ENCODE results near the gene ETV6.

Gene ETV6

GRCh38 chr12:11648514-11649412, 711 bp upstream of the ETV6 start:
- no peak for DNase-seq

GRCh38 chr12:11650286-11651281, 1.1 kb downstream of the ETV6 start:
- no peak for DNase-seq

DNA sequence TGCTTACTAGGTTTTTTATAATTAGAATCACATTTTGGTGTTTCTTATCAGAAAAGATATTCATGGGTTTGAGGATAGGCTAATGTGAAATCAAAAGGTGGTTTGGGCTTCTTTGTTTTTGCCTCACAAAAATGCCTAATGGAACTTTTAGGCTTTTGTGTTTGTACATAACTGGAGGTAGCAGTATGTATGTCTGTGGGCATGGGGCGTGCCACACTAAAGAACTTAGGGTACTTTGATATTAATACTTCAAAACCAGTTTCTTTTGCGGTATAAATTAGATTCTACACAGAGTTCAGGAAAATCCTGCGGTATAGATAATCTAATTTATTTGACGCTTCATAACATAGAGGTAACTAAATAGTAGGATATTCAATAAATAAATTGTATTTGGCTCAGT, 1.9 kb downstream of the ETV6 start:
- no peak for DNase-seq

DNA sequence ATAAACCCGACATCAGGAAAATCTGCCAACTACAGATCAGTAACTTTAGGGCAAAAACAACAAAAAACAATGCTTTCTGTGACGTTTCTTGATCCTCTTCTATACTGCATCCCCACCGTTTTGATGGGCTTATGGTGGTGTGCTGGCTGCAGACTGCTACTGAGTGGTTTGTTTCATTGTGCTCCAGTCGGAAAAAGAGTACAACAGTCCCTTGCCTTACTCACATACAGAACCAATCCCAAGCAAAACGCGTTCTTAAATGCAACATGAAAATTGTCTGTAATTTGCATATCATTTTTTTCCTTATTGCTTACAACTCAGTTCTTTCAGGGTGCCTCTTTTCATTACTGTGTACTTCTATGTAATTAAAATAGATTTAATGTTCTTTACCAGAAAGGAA, 2.3 kb downstream of the ETV6 start:
- no peak for DNase-seq

GRCh38 chr12:11652351-11653040, 3.0 kb downstream of the ETV6 start:
- no peak for DNase-seq

GRCh38 chr12:11653215-11653753, 3.8 kb downstream of the ETV6 start:
- DNase-seq, result no peak

- no peak for DNase-seq
Observed at GRCh38 chr12:11654338-11654737, 4.9 kb downstream of the ETV6 start.

DNA sequence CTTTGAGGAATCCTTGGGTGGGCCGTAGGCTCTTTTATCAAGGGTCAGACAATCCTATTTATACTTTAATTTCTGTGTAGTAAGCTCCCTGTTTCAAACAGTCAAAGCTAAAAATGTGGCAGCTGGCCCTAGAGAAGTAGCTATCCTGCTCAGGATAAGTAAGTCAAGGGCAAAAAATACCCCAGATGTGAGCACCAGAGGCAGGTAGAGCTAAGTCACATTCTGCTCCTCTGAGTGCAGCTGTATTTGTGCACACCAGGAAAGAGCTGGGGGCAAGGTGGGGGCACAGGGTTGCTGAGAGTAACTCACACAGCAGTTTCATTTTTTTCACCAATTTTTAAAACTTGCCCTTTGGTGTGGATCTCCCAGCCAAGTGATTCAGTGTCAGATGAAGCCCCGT, 5.3 kb downstream of the ETV6 start:
- no peak for DNase-seq

- no peak for DNase-seq
Observed at GRCh38 chr12:11655842-11656241, 6.4 kb downstream of the ETV6 start.

DNA sequence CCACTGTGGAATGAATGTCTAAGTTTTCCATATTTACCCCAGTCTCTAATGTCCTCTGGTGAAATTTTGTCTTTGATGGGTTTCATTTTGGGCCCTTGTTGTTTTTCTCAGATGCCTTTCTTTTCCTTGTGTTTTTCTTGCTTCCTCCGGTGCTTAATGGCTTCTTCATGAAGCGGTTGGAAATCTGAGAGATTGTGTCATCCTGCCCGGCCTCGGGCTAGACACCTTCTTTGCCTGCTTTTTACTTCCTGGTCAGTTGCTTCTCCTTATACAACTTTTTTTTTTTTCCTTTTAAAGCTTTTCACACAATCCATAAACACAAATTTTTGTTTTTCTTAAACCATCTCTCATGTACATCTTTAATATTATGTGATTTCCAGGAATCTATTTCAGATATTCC, 7.1 kb downstream of the ETV6 start:
- no peak for DNase-seq

DNA sequence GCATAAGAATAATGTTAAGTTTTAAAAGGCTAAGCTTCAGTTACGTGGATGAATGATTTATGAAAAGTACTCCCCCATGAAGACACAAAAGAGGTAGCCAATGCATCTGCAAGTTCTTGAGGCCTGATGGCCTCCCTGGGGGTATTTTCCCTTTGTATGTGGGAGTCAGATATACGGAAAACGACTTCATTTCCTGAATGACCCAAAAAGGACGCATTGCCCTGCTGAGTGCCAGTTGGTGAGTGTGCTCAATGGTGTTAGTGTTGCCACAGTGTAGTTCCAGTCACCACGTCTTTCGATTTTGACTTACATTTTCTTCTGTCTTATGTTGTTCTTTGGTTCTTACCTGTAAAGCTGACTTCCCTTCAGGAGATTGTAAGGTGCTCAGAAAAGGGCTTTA, 8.0 kb downstream of the ETV6 start:
- DNase-seq, result no peak

GRCh38 chr12:11658791-11659190, 9.3 kb downstream of the ETV6 start:
- DNase-seq, result no peak

GRCh38 chr12:11660624-11661023, 11.2 kb downstream of the ETV6 start:
- DNase-seq, result no peak

DNA sequence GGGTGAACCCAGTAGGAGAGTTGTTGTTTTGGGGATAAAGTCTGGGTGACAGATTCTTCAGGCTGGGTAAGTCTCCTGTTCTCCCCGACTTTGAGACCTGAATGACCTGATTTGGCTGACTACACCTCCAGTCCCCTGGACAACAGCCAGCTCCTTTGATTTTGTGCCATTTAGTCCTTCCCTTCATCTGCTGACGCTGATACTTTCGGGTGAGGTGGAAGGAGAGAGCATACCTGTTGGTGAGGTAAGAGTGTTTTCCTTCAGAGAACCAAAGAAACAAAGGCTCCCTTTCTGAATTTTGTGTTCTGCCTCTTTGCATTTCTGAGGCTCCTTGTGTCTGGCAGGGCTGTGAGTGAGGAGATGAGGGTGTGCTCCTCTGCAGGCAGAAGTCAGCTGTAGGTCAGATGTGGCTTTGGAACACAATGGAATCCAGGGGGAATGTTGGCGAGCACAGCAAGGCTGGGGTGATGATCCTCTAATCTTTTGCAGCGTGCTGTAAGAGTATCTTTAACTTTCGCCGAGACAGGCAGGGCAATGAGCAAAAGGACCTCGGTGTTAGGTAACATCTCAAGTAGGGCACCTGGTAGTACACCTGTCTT, 12.1 kb downstream of the ETV6 start:
- no peak for DNase-seq

- no peak for DNase-seq
Observed at GRCh38 chr12:11662369-11662768, 12.9 kb downstream of the ETV6 start.

DNA sequence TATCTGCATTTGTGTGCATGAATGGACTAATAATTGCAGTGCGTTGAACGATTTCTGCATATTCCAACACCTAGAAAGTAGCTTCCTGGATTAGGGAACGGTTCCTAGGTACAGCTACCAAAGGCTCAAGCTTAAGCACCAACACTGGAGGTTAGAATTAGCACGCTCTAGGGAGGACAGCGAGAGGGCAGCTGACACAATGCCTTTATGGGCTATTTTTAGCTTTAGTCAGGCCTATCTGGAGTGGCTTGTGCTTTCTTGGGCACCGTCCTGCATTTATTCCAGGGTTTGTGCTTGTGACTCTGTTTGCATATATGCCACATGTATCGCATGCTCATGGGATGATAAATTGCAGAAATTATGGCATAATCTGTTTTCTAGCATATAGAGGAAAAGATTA, 13.7 kb downstream of the ETV6 start:
- no peak for DNase-seq

- DNase-seq, result no peak
Observed at GRCh38 chr12:11664101-11664500, 14.6 kb downstream of the ETV6 start.

DNA sequence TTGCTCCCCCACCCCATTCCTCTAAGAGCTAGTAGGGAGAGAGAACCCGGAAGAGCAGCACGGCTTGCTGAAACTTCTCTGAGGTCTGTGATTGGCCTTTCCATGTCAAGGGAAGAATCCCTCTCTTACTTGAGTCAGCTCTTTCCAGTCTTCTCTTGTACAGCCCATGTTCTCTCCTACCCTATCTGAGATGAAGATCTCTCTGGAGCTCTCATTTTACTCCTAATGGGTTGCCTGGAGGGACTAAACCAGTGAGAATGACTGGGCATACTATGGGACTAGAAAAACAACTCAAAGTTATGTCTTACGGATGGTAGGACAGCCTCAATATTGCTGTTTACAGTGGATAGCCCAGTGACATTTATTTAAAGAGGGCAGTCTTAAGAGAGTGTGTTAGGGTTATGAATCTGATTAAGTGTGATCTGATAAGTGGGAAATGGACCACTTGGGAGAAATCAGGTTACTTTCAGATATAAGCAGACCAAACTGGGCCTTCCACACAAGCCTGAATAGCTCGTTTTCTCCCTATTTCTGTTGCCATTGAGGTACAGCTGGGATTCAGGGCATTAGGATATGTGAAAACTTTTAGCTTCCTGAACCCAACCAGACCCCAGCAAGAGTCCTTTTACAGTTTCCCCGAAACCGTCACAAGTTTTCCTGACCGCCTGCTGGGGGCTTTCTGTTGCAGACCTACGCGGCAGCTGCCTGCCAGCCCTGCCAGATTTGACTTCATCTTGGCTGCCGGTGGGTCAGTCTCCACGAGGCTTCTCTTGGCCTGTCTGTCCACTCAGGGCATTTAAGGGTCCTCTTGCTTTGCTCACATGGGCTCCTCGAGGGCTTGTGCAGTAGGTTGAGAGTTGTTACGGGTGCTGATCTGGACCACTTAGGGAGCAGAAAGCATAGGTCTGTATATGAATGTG, 16.9 kb downstream of the ETV6 start:
- DNase-seq, result no peak

DNA sequence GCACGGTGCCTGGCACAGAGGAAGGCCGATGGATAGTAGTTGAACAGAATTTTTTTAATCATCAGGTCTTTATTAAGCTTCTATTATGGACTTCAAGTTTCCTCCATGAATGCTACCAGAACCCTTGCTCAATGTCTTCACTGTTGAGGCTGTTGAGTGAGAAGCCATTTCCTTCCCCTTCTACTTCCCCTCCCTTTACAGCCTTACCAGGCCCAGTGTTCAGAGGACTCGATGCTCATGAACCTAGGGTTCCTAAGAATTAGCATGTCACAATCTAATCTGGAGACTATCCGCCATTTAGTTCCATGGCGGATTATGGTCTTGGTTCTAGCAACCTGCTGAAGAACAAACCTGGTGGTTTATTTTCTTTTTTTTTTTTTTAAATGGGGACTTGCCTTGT, 17.7 kb downstream of the ETV6 start:
- no peak for DNase-seq

- no peak for DNase-seq
Observed at GRCh38 chr12:11668611-11669010, 19.1 kb downstream of the ETV6 start.

GRCh38 chr12:11669348-11669747, 19.9 kb downstream of the ETV6 start:
- DNase-seq, result no peak

All from cerebellar nuclear complex (tissue), 1 donor.